KBM-7 (cell line): Measurements from ENCODE around the gene KMT2E.
A peak's percentile ranks its signal among the peaks of the same experiment; 100 is the strongest.
"Not testable (repeated sequence)": the region's sequence is repeated elsewhere in the genome, so short reads cannot be mapped to it uniquely, and the experiment has no call there.

Experiments used
- DNase-seq: peaks from one replicate; pipeline ENCODE4 v3.0.0-alpha.2; 2015
- in situ Hi-C: fragments of 300-500 bp; cut with MboI; formaldehyde crosslinking; loops from 2 replicates; pipeline ENCODE4 v1.14.3; 2020; ENCODE audit warnings: low sequenced_read_pairs, low pct_unique_long_range_greater_than_20kb, mixed read lengths

KMT2E gene, protein sequence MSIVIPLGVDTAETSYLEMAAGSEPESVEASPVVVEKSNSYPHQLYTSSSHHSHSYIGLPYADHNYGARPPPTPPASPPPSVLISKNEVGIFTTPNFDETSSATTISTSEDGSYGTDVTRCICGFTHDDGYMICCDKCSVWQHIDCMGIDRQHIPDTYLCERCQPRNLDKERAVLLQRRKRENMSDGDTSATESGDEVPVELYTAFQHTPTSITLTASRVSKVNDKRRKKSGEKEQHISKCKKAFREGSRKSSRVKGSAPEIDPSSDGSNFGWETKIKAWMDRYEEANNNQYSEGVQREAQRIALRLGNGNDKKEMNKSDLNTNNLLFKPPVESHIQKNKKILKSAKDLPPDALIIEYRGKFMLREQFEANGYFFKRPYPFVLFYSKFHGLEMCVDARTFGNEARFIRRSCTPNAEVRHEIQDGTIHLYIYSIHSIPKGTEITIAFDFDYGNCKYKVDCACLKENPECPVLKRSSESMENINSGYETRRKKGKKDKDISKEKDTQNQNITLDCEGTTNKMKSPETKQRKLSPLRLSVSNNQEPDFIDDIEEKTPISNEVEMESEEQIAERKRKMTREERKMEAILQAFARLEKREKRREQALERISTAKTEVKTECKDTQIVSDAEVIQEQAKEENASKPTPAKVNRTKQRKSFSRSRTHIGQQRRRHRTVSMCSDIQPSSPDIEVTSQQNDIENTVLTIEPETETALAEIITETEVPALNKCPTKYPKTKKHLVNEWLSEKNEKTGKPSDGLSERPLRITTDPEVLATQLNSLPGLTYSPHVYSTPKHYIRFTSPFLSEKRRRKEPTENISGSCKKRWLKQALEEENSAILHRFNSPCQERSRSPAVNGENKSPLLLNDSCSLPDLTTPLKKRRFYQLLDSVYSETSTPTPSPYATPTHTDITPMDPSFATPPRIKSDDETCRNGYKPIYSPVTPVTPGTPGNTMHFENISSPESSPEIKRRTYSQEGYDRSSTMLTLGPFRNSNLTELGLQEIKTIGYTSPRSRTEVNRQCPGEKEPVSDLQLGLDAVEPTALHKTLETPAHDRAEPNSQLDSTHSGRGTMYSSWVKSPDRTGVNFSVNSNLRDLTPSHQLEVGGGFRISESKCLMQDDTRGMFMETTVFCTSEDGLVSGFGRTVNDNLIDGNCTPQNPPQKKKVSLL (N-terminal part only)

DNA sequence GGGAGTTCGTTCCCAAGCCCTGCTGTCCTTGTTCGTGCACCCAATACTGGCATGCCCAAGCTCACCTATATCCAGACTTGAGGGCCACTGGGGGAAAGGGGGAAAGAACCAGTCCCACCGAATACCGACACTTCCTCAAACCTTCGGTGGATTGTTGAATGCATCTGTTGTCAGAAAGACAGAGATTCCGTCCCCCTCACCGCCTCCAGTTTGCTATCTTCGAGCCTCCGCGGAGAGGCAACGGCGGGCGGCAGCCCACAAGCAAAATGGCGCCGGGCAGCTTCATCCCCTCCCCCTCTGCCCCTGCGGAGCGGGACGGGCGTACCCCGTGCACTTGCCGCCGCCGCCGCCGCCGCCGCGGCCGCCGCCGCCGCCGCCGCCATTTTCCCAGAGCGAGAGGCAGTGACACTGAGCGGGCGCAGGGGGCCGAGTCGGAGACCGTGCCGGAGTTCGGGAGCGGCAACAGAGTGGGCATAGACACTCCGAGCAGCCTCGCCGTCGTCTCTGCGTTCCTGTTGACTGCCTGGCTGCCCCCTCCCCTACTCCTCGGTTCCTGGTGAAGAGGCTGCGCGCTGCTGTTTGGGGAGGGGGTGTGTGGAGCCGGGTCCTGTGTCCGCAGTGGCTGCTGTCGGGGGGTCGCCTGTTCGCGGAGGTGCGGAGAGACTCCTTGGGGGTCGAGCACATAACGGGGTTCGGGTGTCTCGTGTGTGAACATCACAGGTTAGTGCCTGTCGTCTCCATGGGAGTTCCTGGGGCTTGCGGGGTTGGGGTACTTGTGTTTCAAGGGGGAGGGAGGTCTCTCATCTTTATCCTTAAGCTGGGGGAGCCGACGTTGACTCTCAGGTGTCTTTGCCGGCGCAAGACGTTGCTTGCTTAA is at the start of gene KMT2E:
TSS of gene KMT2E (plus strand) at position 390 of the 877 bp plus-strand sequence. CDS start 26,748 bp downstream, outside the sequence.
- DNase-seq = peak; percentile 90
- in situ Hi-C loops = no loop called here

DNA sequence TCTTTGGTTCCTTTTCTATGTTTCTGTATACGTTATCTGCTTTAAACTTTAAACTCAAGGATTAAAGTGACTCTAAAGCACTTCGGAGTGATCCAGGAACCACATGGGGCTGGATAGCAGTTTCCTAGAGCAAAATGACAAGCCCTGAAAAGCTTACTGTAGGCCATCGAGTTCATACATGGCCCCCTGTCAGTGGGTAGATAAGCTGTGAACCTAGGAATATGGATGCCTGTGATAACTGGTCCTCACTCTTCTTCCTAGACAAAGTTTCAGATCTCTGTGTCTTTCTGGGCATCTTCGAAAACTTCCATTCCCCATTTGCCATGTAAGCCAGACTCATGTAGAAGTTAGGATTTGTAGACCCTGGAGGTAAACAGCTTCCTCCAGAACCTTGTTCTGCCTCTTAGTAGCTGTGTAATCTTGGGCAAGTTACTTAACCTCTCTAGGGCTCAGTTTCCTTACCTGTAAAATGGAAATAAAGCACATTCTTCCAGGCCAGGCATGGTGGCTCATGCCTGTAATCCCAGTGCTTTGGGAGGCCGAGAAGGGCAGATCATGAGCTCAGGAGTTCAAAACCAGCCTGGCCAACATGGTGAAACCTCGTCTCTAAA is 49.3 kb upstream of the KMT2E start:
- DNase-seq = no peak
- in situ Hi-C loops = no loop called here

DNA sequence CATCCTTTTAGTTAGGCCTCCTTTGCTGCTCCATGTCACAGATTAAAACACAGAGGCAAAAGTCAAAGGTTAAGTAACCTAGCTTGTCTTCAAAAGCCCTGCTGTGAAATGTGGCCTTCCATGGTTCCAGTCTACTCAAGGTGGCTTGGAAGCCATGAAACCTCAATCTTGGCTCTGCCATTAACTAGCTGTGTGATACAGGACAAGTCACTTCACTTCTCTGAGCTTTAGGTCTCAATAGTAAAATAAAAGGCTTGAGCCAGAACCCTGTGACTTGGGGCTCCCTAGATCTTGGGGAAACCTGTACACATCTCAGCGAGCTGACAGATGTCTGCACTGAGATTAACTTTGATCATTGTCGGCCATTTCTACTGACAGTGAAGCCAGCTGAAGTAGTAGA is 48.0 kb upstream of the KMT2E start:
- DNase-seq = no peak
- in situ Hi-C loops = no loop called here

- in situ Hi-C loops = no loop called here
- no peak for DNase-seq
Measured at GRCh38 chr7:104967088-104967487, 46.9 kb upstream of the KMT2E start.

DNA sequence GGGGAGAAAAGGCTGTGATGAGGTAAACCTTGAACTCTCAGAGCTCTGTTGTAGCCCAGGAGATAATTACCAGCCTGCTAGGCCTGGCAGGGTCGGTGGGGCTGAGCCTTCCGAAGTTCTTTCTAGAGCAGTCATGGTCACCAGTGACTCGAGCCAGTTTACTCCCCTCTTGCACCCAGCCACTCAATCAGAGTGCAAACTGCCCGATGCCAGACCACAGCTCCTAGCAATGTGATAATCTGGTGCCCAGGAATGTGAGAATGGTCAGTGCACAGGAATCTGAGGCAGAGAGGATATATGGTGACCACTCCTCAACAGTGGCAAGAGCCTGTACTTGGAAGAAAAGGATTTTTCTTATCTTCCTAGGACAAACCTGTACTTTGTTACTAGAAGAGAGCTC is 46.4 kb upstream of the KMT2E start:
- in situ Hi-C loops = no loop called here
- no peak for DNase-seq

GRCh38 chr7:104968648-104969047 is 45.4 kb upstream of the KMT2E start:
- no peak for DNase-seq
- in situ Hi-C loops = no loop called here

- no peak for DNase-seq
- in situ Hi-C loops = no loop called here
Measured at GRCh38 chr7:104969183-104969582, 44.8 kb upstream of the KMT2E start.

DNA sequence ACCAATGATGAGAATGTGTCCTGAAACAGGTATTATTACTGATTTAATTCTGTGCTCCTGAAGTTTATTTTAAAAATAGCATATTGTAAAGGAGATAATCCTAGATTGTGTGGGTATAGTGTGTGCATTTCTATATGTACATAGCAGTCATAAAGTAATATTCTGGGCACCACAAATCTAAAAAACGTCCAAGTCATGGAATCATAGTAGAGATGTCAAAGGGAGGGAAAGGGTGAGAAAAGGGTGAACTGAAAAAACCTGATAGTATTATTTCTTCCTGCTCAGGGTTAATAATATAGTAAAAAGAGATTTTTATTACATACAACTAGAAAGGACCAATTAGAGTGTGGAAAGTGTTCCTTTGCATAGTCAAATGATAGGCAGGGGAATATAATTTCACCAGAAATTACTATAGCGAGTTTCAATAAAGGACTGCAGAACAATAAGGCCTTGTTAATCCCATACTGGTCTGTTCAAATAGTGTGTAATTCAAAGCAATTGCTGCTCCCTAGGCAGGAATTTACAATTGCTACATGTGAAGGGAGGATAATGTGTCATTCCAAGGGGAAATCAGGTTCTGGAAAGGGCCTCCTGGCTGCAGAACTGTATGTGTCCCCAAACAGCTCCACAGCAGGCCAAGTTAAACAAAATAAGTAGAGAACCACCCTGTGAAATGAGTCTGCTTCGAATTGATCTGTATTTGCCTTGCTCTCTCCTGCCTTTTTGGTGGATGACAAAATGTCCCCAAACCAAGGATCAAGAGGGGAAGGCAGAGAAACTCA is 42.5 kb upstream of the KMT2E start:
- no peak for DNase-seq
- in situ Hi-C loops = no loop called here

DNA sequence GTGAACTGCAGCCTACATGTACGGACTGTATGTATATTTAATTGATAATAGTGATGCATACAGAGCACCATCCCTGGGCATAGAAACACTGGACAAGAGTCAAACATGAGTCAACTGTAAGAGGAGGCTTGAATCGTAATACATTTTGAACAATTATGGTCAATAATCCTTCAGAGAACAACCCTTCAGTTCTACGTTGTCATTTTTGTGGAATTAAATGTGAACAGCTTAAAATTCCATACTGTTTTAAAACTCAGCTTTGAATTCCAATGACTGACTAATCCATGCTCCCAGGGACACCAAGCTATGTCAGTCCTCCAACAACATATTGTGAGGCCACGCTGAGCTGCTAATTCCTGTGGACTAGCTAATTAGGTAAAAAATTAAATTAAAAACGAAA is 41.5 kb upstream of the KMT2E start:
- in situ Hi-C loops = no loop called here
- DNase-seq = no peak

DNA sequence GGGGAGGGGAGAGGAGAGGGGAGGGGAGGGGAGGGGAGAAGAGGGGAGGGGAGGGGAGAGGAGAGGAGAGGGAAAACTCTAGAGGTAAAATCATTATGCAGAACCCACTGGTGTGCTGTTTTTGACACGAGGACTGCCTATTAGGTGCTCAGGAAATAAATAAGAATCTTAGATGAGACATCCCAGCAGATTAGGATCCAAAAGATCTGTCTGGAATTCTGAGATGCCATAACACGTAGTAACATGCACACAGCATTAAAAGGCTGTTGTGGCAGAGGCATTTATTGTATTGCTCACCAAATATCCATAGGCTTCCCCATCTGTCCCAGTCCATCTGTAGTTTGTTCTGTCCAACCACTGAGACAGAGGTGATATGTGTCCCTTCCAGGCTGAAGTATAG is 40.8 kb upstream of the KMT2E start:
- no peak for DNase-seq
- in situ Hi-C loops = no loop called here

GRCh38 chr7:104973909-104974415 is 40.0 kb upstream of the KMT2E start:
- in situ Hi-C loops = no loop called here
- peak; percentile 33 for DNase-seq

GRCh38 chr7:104975553-104975952 is 38.5 kb upstream of the KMT2E start:
- DNase-seq = not testable (repeated sequence)

GRCh38 chr7:104976966-104977636 is 36.9 kb upstream of the KMT2E start:
- in situ Hi-C loops = no loop called here
- DNase-seq = no peak

More at GRCh38 chr7:104975553-104975952, 38.5 kb upstream of the KMT2E start:
- in situ Hi-C loops = not testable (repeated sequence)

GRCh38 chr7:104978460-104978859 is 35.5 kb upstream of the KMT2E start:
- DNase-seq = no peak
- in situ Hi-C loops = no loop called here

GRCh38 chr7:104979167-104979841 is 34.7 kb upstream of the KMT2E start:
- DNase-seq = peak; percentile 43

DNA sequence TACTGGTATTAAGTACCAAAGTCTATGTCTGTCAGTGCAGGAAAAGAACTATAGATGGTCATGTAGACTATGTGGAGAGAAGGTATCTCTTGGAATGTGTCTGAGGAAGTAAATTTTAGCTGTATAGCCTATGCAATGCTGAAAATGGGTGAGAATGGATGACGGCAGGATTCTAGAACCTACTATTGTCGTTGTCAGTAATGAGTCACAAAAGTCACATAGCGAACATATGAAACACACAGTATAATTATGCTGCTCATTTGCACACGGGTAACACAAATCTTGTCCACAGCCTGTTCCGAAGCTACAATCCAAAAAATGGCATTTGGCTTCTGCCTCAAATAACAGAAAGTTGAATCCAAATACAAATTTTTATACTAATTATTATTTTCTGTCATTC is 33.6 kb upstream of the KMT2E start:
- in situ Hi-C loops = no loop called here
- DNase-seq = no peak

More at GRCh38 chr7:104979167-104979841, 34.7 kb upstream of the KMT2E start:
- in situ Hi-C loops = no loop called here
